ENCODE measurements around the gene LGR4.
"Not testable (repeated sequence)": the region's sequence is repeated elsewhere in the genome, so short reads cannot be mapped to it uniquely, and the experiment has no call there.

The LGR4 gene, protein sequence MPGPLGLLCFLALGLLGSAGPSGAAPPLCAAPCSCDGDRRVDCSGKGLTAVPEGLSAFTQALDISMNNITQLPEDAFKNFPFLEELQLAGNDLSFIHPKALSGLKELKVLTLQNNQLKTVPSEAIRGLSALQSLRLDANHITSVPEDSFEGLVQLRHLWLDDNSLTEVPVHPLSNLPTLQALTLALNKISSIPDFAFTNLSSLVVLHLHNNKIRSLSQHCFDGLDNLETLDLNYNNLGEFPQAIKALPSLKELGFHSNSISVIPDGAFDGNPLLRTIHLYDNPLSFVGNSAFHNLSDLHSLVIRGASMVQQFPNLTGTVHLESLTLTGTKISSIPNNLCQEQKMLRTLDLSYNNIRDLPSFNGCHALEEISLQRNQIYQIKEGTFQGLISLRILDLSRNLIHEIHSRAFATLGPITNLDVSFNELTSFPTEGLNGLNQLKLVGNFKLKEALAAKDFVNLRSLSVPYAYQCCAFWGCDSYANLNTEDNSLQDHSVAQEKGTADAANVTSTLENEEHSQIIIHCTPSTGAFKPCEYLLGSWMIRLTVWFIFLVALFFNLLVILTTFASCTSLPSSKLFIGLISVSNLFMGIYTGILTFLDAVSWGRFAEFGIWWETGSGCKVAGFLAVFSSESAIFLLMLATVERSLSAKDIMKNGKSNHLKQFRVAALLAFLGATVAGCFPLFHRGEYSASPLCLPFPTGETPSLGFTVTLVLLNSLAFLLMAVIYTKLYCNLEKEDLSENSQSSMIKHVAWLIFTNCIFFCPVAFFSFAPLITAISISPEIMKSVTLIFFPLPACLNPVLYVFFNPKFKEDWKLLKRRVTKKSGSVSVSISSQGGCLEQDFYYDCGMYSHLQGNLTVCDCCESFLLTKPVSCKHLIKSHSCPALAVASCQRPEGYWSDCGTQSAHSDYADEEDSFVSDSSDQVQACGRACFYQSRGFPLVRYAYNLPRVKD

DNA sequence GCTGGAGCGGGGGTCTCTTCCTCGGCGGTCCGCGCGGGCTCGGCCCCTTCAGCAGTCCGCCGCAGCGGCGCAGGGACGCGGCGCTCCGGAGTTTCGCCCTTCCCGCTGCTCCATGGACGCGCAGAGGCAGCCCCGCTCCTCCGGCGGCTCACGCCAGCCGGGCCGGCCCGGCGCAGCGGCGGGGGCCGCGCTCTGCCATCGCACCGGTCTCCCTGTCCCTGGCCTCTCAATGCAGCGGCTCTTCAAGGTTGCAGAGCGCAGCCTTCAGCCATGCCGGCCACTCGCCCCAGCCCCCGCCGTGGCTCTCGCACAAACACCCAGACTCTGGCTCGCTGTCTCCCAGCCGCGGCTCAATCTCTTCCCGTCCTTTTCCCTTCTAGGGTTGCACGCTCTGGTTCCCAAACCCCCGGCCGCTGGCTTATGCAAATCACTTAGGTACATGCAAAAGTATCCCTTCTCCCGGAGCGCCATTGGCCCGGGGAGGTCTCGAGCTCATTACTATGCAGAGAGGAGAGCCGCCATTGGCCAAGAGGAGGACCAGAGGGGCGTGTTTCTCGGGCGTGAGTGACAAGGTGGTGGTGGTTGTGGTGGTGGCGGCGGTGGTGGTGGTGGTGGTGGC, at the start of gene LGR4:
Gene LGR4, minus strand, starts transcription at position 393 of the 619 bp plus-strand sequence. CDS start 488 bp downstream, outside the sequence.
- peak; percentile 86 for DNase-seq

DNA sequence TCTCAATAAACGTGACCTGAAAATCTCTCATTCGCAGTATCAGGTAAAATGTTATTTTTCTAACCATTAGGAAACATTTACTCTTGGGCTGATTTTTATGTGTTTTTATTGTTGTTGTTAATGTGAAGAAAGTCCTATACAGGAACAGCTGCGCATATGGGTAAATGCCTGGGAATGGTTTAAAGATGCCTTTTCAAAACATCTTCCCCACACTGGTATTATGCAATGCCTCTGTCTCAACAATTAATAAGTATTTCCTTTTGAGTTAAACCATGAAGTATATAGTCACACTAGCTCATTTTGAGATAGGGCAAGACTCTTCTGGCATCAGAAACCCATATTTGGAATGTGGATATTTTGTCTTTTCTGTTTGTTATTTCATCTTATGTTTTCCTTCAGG, 47.6 kb upstream of the LGR4 start:
- DNase-seq: no peak

DNA sequence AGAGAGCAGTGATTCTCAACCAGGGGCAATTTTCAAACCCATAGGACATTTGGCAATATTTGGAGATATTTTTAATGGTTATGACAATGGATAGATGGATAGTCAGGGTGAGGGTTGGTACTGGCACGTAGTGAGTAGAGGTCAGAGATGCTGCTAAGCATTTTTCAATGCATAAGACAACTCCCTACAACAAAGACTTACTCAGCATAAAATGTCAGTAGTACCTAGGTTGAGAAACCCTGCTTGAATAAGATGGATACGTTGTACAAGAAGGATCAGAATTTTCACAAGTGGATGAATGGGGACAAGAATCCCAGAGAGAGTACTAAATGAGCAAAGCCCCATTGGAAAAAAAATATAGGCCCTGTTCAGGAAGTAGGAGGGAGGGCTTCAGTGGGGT, 45.9 kb upstream of the LGR4 start:
- DNase-seq: no peak

DNA sequence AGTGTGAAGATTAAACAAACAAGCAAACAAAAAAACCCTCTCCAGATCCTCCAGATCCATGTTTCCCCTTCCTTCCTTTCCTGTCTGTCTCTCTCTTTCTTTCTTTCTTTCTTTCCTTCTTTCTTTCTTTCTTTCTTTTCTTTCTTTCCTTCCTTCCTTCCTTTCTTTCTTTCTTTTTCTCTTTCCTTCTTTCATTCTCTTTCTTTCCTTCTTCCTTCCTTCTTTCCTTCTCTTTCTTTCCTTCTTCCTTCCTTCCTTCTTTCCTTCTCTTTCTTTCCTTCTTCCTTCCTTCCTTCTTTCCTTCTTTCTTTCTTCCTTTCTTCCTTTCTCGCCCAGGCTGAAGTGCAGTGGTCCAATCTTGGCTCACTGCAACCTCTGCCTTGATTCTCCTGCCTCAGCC, 44.9 kb upstream of the LGR4 start:
- not testable (repeated sequence) for DNase-seq

DNA sequence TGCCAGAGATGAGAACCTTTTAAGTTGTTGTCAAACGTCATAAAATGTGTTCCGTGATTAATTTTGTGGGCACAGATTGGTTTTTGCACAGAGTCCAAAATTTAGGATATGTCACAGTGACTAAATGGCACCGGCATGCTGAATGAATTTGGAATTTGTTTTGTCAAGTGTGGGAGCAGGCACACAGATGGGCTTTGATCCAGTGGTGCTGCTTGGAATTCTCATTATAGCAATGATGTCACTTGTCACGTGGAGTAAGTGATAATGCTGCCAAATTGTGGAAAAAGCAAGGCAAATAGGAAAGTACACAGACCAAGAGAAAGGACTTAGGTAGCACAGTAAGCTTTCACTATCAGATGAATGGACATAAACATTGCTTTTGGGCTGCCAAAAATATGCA, 42.0 kb upstream of the LGR4 start:
- no peak for DNase-seq

DNA sequence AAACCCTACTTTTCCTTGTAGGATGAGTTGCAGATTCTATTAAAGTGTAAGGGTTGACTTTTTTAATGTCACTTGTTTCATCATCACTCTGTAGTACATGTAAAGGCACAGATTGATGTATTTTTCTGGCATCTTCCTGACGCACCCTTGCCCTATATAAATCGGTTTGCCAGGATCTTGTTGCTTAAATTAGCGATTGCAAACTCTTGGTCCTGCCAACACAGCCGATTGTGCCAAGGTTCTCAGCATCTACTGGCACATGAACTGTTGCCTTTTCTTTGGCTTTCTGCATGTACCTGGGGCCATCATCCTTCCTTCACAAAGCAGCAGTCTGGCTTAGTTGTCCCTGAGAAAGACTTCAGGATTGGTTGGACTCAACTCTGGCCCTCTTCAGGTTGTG, 41.5 kb upstream of the LGR4 start:
- no peak for DNase-seq

DNA sequence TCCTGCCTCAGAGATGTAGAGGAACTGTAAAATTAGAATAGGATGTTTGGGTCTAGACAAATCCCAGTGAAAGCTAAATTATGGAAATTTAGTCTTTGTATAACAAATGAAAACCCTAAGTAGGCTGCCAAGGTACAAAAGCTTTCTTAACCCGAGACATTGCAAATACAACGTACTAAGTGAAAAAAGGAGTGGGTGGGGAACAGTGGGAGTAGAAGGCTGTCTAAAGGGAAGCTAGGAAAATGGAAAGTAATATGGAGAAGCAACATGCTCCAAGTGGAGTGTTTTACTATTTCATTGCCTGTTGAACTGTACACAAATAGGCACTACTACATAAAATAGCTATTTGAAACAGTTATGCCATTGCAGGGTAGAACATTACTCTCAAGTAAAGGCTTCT, 40.8 kb upstream of the LGR4 start:
- no peak for DNase-seq

DNA sequence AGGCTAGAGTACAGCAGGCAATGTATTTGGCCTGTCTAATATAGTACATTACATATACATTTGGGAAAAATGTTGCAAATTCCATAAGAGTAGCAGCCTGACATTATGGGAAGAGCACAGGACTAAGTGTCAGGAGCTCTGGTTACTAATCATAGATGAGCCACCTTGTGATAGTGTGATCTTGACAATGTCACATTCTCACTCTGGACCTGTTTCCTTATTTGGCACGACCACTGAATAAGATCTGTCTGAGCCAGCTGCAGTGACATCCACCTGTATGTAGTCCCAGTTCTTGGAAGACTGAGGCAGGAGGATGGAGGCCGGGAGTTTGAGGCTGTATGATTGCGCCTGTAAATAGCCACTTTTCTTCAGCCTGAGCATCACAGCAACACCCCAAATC, 39.6 kb upstream of the LGR4 start:
- DNase-seq: no peak

DNA sequence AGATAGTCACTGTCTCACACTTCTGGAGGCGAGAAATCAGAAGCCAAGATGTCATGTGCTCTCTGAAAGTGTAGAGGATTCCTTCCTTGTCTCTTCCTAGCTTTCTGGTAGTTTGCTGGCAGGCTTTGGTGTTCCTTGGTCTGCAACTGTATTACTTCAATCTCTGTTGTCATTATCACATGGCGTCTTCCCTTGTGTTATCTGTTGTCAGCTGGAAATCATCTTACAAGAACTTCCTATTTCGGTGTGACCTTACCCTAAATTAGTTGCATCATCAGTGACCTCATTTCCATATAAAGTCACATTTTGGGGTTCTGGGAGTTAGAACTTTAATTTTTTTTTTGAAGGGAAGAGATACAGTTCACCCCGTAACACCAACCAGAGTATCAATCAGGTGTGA, 37.3 kb upstream of the LGR4 start:
- no peak for DNase-seq

DNA sequence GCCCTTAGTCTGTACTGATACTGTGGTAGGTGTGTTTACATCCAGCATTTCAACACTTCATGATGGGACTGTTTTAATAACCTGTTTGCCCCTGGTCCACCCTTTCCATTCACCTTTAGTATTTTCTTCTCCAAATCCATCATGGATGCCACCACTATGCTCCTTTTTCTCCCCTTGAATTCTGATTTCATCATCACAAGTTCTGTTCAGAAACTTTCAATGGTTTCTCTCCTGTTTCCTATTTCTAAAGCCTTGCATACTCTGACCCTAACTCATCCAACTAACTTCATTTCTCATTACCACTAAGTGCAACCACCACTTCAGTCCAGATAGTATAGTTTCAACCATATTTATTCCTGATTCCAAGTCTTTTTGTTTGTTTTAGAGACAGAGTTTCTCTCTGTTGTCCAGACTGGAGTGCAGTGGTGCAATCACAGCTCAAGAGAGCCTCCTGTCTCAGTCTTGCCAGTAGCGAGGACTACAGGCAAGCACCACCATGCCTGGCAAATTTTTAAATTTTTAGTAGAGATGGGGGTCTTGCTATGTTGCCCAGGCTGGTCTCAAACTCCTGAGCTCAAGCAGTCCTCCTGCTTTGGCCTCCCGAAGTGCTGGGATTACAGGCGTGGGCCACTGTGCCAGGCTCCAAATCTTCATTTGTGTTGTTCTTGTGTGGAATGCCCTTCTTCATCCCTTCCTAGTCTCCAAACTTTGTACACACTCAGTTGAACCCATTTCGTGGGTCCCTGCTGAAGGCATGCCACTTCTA, 35.1 kb upstream of the LGR4 start:
- no peak for DNase-seq

DNA sequence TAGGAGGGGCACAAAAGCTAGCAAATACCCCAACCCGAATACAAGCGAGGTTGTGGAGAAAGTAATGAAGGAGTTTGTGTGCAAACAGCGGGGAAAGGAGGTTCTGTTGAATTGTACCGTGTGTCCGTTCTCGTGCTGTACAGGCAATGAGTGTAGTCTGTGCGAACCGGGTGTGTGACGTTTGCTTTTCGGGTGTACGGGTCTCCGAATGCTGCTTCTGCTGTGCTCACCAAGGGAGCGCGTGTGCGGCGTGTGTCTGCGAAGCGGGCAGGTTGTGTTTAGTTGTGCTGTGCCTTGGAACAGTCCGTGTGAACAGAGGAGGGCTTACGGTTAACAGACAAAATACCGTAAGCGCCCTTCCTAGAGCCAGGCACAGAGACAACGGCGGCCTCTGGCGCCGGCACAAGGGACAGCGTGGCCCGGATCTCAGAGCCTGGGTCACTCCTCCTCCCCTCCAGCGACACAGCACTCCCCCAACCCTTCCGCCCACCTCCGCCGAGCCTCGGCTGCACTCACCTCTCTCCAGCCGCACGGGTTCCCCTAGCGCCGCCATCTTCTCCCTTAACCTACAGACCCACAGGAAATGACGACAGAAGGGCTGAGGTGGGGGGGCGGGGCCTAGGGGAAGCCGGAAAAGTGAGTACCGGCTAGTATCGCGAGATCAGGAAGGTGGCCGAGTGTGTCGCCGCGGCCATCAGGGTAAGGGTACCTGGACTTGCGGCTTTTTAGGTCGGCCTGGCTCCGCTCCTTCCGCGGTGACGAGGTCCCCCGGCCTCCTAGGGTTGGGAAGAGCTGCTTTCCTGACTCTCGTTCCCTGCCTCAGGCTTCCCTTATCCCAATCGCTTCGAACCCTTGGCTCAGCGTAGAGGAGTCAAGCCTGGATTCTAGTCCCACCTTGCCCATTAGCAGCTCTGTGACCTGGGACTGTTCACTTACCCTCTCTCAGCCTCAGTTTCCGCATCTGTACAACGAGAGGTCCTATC, 33.9 kb upstream of the LGR4 start, which contains the start of gene LIN7C:
Gene LIN7C, minus strand, starts transcription at position 570 of the 983 bp plus-strand sequence. Its CDS starts 17 bp downstream, at position 553.
- DNase-seq: peak; percentile 96

DNA sequence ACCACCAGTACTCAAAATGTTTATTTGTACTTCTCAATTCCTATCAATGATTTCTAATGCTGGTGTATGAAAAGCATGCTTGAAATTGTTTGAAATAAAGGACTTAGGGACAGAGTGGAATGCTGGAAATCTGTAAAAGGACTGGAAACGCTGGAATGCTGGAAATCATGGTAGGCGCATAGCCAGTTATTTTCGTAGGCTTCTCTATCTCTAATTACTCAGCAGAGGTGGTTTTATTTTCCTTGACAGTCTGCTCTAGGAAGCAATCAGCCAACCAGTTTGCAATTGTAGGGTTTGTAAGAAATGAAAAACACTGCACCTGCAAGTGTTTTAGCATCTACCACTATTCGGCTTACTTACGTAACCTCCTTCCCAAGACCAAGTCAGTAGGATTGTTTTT, 33.2 kb upstream of the LGR4 start:
- no peak for DNase-seq

DNA sequence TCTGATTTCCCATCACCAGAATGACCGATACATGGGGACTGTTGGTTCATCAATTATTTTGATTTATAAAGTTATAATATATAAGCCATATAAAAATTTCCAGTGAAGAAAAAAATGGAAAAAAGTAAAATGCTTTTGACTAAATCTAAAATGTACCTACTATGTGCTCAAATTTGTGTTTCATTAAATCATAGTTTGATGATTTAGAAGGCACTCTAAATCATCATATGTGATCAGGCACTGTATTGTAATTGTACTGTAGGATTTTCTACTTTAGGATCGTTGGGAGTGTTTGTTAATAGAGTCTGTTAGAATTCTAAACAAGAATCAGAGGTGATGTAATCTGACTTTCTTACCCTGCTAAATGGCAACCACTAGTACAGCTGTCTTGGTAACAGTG, 31.6 kb upstream of the LGR4 start:
- DNase-seq: no peak

DNA sequence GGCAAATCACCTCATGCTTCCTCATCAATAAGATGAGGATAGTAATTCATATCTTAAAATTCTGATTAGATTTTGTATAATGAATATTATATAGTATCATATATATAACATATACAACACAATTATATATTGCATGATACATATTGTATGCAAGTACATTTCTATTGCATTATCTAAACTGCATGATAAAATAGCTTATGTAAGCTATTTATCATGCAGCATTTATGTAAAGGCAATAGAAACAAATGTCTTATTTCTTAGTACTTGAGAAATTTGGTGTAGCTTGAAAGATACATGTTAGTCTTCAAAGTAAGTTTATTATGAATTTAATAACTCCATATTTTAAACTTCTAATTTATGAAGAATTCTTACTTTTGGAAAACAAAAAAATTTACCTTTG, 28.5 kb upstream of the LGR4 start:
- DNase-seq: no peak

DNA sequence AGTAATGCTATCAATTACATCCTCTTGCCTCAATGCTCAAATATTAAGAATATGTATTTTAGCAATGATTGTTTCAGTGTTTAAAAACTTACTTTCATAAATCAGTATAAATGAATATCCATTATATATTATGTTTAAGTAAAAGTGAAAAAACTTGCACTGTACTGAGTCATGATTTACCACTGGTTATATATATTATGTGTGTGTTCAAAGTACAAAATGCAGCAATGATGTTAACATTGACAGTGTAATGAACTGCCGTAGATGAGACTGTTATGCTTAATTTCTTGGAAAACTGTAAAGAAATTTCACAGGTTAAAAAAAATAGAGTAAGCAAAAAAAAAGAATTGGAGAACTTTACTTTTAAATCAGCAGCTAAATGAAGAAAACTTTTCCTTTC, 25.3 kb upstream of the LGR4 start:
- no peak for DNase-seq

DNA sequence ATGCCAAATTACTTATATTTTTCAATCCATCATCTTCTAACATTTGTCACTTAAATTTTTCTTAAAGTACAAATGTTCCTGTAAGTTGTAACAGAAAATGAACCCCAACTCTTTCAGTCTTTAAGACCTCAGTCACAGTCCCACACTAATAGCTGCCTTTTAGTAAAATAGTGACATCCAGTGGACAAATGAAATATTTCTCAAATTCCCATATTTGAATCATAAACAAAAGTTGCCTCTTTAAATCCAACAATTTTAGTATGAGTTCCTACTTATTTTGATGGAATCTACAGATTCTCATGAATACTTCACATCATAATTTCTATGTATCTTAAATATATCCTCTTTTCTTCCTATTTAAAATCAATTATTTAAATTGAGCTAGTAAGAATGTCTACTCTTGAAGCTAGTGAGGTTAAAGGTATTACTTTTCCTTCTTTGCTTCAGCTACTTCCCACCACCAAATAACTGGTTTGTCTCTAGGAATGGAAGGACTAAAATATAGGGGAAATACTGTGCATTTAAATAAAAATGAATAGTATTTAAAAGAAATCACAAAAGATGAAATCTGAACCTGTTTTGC, 24.8 kb upstream of the LGR4 start:
- no peak for DNase-seq

DNA sequence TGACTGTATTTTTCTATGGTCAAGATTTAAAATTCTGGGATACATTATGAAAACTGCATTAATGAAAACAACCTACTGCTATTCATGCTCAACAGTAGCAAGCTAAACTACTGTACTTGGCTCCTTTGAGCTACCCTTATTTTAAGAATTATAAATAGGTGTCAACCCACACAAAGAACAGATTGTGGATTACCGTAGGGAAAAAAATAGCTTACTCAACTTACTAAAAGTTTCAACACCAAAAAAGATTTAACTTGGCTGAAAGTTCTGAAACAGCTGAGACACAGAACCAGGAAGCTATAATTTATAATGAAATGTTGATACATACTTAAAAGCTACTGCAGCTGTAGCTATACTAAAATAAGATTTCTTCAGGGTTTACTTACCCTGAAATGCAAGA, 23.9 kb upstream of the LGR4 start:
- DNase-seq: no peak

DNA sequence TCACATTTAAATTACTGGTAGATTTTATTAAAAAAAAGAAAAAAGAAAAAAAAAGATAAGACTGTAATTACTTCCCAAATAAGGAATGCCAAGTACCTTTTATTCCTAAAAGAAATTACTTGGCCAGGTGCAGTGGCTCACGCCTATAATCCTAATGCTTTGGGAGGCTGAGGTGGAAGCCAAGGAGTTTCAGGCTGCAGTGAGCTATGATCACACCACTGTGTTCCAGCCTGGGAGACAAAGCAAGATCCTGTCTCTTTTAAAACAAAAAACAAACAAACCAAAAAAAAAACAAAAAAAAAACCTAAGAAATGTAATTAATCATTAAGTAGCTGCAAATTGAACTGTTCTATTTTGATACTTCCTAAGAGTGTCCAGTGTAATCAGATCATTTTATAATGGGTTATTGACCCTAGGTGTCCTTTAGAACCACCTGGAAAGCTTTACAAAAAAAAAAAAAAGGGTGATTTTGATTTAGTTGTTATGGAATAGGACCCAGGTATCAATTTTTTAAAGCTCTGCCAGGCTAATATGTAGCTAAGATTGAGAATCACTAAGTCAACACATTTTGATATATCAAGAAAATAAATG, 23.2 kb upstream of the LGR4 start:
- no peak for DNase-seq

DNA sequence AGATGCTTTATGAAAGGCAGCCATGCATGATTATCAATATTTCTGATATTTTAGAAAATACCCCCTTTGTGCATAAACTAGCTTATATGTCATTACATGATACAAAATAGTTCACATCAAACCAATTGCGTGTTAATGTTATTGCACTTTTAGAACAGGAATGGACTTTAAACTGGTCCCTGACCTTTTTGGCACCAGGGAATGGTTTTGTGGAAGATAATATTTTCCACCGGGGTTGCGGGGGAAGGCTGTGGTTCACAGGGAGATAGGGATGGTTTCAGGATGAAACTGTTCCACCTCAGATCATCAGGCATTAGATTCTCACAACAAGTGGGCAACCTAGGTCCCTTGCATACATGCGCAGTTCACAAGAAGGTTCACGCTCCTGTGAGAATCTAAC, 16.5 kb upstream of the LGR4 start:
- DNase-seq: no peak

DNA sequence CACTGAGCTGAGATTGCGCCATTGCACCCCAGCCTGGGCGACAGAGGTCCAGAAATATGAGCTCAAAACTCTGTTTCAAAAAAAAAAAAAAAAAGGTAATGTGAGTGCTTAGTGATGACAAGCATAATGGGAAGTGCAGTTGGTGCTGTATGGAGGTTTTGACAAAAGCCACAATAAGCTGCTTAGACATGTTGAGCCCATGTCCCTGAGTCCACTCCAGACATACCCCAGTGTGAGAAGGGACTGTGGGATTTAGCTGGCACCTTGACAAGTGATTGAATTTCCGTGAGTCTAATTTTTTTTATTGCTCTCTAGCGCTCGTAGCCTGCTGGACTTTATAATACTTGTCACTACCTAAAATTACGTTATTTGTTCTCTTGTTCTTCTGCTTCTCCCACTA, 15.1 kb upstream of the LGR4 start:
- no peak for DNase-seq

All from activated CD8-positive, alpha-beta memory T cell treated with anti-CD3 and anti-CD28 coated beads for 24 hours (primary cell).